Esophagus squamous epithelium (tissue), 4 donors: ENCODE data around the gene P2RY13.

Source experiments
- POLR2A ChIP-seq, 4 donors: fragments of 450-650 bp; IDR thresholded peaks; one replicate each; pipeline ENCODE4 v1.6.1; 2017; ENCODE audit warnings: antibody characterized with exemption in 4 of 4, mild to moderate bottlenecking in 4 of 4, moderate library complexity in 3 of 4
- TF ChIP-seq, protein P1 (sequence below), 6 experiments: fragments of 450-650 bp in 4 of 6; fragments of 200-600 bp in 2 of 6; sonication (generic) in 2 of 6; IDR thresholded peaks; one replicate each; pipeline ENCODE4 v1.5.1; 2016 to 2019; ENCODE audit warnings: antibody characterized with exemption in 6 of 6, mild to moderate bottlenecking in 4 of 6, moderate library complexity in 4 of 6

DNA sequence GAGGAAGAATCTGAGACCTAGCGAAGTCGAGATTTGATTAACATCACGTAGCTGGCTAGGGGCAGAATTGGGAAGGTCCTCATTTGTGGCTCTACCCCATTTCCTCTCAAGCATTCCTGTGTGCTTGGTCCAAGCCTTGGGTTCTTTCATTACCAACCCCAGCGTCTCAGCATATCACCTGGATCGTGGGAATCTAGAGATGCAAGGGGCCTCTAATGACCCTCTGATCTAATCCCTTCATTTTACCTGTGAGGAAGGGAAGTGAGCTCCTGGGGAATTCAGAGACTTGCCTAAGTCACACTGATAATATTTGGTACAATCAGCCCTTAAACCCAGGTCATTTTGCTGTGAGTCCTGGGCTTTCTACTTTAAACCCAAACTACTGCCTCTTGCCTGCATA is 14.8 kb downstream of the P2RY13 start:
- TF ChIP-seq, protein P1, sequence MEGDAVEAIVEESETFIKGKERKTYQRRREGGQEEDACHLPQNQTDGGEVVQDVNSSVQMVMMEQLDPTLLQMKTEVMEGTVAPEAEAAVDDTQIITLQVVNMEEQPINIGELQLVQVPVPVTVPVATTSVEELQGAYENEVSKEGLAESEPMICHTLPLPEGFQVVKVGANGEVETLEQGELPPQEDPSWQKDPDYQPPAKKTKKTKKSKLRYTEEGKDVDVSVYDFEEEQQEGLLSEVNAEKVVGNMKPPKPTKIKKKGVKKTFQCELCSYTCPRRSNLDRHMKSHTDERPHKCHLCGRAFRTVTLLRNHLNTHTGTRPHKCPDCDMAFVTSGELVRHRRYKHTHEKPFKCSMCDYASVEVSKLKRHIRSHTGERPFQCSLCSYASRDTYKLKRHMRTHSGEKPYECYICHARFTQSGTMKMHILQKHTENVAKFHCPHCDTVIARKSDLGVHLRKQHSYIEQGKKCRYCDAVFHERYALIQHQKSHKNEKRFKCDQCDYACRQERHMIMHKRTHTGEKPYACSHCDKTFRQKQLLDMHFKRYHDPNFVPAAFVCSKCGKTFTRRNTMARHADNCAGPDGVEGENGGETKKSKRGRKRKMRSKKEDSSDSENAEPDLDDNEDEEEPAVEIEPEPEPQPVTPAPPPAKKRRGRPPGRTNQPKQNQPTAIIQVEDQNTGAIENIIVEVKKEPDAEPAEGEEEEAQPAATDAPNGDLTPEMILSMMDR (IDR thresholded peaks at IDR 0.05): no peak
- no peak for TF ChIP-seq POLR2A (IDR thresholded peaks at IDR 0.05)
